ENCODE results near the gene OR7A17. TPM values are rescaled to one million over a fixed set of nuclear protein-coding genes. Genes with fewer than 3 reads are reported as not detected.

Gene OR7A17
- total RNA-seq, 1 experiment from 2014 or later, result not detected

DNA sequence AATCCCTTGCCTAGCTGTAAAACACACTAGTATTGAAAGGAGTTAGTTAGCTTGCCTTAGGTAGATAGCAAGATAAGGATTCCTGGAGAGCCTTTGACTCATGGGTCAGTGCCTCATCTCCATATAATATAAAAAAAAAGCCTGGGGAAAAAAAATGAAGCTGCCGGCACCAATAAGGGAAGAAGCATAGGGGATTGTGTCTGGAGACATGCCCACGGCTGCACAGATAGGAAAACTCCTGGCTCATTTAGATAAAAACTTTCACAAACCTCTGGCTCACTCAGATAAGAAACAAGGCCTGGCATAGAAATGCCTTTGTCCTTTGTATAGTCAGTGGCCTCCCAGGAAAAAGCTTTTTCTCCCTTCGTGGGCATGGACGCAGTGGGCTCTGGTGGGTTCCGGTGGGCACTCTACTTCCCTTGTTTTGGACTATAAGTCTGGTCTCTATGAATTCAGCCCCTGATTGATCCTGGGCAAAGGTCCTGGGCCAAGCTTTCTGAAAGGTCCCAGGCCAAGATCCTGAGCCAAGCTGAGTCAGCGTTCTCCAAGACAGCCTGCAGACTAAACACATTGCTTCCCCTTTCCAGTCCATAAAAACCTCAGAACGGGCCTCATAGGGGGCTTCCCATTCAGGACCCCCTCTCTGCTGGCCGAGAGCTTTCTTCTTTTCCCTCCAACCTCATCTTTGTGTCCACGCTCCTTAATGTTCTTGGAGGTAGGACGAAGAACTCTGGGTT lies 4.9 kb upstream of the OR7A17 start:
- Histone ChIP-seq H3K4me1 (no peaks in the 10 kb centered on the region), H3K9me3 (no peaks in the 10 kb centered on the region), H3K36me3 (ENCODE audit: control insufficient read depth, insufficient read depth, low read length) (no peaks in the 10 kb centered on the region), H3K27me3 (replicated peaks; ENCODE audit: control insufficient read depth, insufficient read depth, low read length) (no peaks in the 10 kb centered on the region; the same call in 1 of the 2 replicates), H3K4me3 (ENCODE audit: low read depth, low read length) (no peak overlapping the region)
- no peak overlapping the region for H3K4me3 Mint-ChIP-seq (ENCODE audit: unreplicated experiment)
- CTCF ChIA-PET, result interaction anchor here (1.3 kb wide), 1 partner anchor 317 kb away, joined by 5 read pairs; no protein-coding TSS in a partner anchor
- H3K36me3 Mint-ChIP-seq (ENCODE audit: insufficient read depth, unreplicated experiment), result no peaks in the 10 kb centered on the region
- peaks cover 9% of the 10 kb centered on the region for H3K27me3 Mint-ChIP-seq (ENCODE audit: insufficient read depth, unreplicated experiment)
- no TSS peak for BruUV-seq (replicated peaks)
- H3K9me3 Mint-ChIP-seq (ENCODE audit: unreplicated experiment), result no peaks in the 10 kb centered on the region
- POLR2A ChIA-PET, result no interaction called here
- no peak overlapping the region for H3K27ac Mint-ChIP-seq (ENCODE audit: unreplicated experiment)
- intact Hi-C loops (cut with micrococcal nuclease; ENCODE audit: unreplicated experiment), result no loop called here
- no peaks in the 10 kb centered on the region for H3K4me1 Mint-ChIP-seq (ENCODE audit: low read depth, unreplicated experiment)
- DNase-seq, result no peak
- TF ChIP-seq, protein P1, sequence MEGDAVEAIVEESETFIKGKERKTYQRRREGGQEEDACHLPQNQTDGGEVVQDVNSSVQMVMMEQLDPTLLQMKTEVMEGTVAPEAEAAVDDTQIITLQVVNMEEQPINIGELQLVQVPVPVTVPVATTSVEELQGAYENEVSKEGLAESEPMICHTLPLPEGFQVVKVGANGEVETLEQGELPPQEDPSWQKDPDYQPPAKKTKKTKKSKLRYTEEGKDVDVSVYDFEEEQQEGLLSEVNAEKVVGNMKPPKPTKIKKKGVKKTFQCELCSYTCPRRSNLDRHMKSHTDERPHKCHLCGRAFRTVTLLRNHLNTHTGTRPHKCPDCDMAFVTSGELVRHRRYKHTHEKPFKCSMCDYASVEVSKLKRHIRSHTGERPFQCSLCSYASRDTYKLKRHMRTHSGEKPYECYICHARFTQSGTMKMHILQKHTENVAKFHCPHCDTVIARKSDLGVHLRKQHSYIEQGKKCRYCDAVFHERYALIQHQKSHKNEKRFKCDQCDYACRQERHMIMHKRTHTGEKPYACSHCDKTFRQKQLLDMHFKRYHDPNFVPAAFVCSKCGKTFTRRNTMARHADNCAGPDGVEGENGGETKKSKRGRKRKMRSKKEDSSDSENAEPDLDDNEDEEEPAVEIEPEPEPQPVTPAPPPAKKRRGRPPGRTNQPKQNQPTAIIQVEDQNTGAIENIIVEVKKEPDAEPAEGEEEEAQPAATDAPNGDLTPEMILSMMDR (IDR thresholded peaks at IDR 0.05; ENCODE audit: insufficient read depth in 1 of 2, low read depth in 1 of 2, low read length in 1 of 2, severe bottlenecking in 1 of 2, unreplicated experiment in 1 of 2), result no peak

DNA sequence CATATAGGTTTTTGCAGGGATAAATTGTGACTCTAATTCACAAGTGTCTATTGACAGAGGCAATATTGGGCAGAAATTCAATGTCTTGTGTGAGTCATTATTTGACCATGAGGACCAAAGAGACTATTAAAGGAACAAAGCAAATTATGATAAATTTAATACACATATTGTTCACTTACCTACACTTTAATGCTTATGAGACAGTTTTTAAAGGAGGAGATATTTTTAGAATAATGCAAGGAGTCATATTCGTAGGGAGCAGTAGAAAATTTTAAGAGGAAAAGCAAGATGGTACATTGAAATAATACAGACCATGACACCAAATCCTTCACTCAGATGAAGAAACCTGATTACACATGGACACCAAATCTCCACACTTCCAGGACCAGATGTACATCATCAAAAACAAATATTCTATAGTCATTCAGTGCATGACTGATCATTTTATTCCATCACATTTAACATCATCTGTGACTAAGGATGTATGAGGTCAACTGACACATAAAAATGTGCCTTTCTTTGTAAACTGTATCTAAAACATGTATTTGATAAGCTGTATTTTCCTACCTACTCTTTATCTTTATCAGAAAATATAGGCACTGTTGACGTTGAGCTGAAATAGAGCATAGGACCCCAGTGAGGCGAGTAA lies 4.2 kb upstream of the OR7A17 start:
- BruUV-seq (replicated peaks), result no TSS peak
- Histone ChIP-seq H3K9me3 (no peaks in the 10 kb centered on the region), H3K4me1 (no peaks in the 10 kb centered on the region), H3K27me3 (replicated peaks; ENCODE audit: control insufficient read depth, insufficient read depth, low read length) (no peaks in the 10 kb centered on the region; the same call in 1 of the 2 replicates), H3K36me3 (ENCODE audit: control insufficient read depth, insufficient read depth, low read length) (no peaks in the 10 kb centered on the region), H3K4me3 (ENCODE audit: low read depth, low read length) (no peak overlapping the region)
- no peak overlapping the region for H3K27ac Mint-ChIP-seq (ENCODE audit: unreplicated experiment)
- H3K4me1 Mint-ChIP-seq (ENCODE audit: low read depth, unreplicated experiment), result no peaks in the 10 kb centered on the region
- no peak overlapping the region for H3K4me3 Mint-ChIP-seq (ENCODE audit: unreplicated experiment)
- CTCF ChIA-PET, result interaction anchor here (1.3 kb wide), 1 partner anchor 316 kb away, joined by 5 read pairs; no protein-coding TSS in a partner anchor
- intact Hi-C loops (cut with micrococcal nuclease; ENCODE audit: unreplicated experiment), result no loop called here
- peaks cover 10% of the 10 kb centered on the region for H3K27me3 Mint-ChIP-seq (ENCODE audit: insufficient read depth, unreplicated experiment)
- no peak for DNase-seq
- no peaks in the 10 kb centered on the region for H3K9me3 Mint-ChIP-seq (ENCODE audit: unreplicated experiment)
- TF ChIP-seq, protein P1 (IDR thresholded peaks at IDR 0.05; ENCODE audit: insufficient read depth in 1 of 2, low read depth in 1 of 2, low read length in 1 of 2, severe bottlenecking in 1 of 2, unreplicated experiment in 1 of 2), result no peak
- POLR2A ChIA-PET, result no interaction called here
- H3K36me3 Mint-ChIP-seq (ENCODE audit: insufficient read depth, unreplicated experiment), result no peaks in the 10 kb centered on the region

DNA sequence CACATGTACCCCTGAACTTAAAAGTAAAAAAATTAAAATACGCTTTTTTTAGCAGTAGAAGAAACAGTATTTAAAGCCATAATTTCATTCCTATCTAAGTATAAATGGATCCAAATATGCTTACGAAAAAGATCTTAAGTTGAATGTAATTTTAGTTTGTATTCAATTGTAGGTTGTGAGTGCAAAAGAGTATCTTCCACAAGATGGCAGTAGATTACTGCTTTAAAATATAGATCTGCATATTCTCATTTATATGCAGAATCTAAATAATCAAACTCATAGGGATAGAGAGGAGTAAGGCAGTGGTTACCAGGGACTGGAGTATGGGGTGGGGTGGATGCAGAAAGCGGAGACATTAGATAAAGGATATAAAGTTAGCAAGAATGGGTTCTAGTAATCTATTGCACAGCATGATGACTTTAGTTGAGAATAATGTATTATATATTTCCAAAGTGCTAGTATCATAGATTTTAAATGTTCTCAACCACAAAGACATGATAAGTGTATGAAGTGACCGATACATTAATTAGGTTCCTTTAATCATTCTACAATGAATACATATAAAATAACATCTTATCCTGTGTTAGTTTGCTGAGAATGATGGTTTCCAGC lies 14.2 kb downstream of the OR7A17 start:
- H3K9me3 ChIP-seq, result no peaks in the 10 kb centered on the region
- H3K4me3 ChIP-seq (ENCODE audit: low read depth, low read length), result no peak overlapping the region
- Mint-ChIP-seq H3K4me1 (ENCODE audit: low read depth, unreplicated experiment) (no peaks in the 10 kb centered on the region), H3K4me3 (ENCODE audit: unreplicated experiment) (no peak overlapping the region), H3K36me3 (ENCODE audit: insufficient read depth, unreplicated experiment) (no peaks in the 10 kb centered on the region), H3K9me3 (ENCODE audit: unreplicated experiment) (no peaks in the 10 kb centered on the region), H3K27me3 (ENCODE audit: insufficient read depth, unreplicated experiment) (peaks cover 5% of the 10 kb centered on the region), H3K27ac (ENCODE audit: unreplicated experiment) (no peak overlapping the region)
- DNase-seq, result no peak
- BruUV-seq (replicated peaks), result no TSS peak
- no peaks in the 10 kb centered on the region for H3K27me3 ChIP-seq (replicated peaks; ENCODE audit: control insufficient read depth, insufficient read depth, low read length)
- CTCF ChIA-PET, result no interaction called here
- TF ChIP-seq, protein P1 (IDR thresholded peaks at IDR 0.05; ENCODE audit: insufficient read depth in 1 of 2, low read depth in 1 of 2, low read length in 1 of 2, severe bottlenecking in 1 of 2, unreplicated experiment in 1 of 2), result peak; percentile 26 to 31
- POLR2A ChIA-PET, result no interaction called here
- H3K36me3 ChIP-seq (ENCODE audit: control insufficient read depth, insufficient read depth, low read length), result no peaks in the 10 kb centered on the region
- intact Hi-C loops (cut with micrococcal nuclease; ENCODE audit: unreplicated experiment), result loop anchor here (1.0 kb wide), 1 partner anchor 17 kb away; no protein-coding TSS in a partner anchor
- H3K4me1 ChIP-seq, result no peaks in the 10 kb centered on the region

Measured in Caco-2 (cell line).